Sigmoid colon (tissue), 7 donors: ENCODE data around the gene TTC39A. TPM values are rescaled to one million over a fixed set of nuclear protein-coding genes. Genes with fewer than 3 reads are reported as not detected.

Experiments used
- DNase-seq: peaks from one replicate; pipeline ENCODE4 v3.0.0-alpha.2; 2019
- H3K27ac ChIP-seq, 4 donors: fragments of 200-600 bp; sonication (generic); one replicate each; pipeline ENCODE4 v1.5.1; 2016 to 2019; ENCODE audit warnings: mild to moderate bottlenecking in 1 of 4
- H3K27me3 ChIP-seq, 3 donors: fragments of 200-600 bp; sonication (generic); one replicate each; pipeline ENCODE4 v1.5.1; 2019; ENCODE audit warnings: mild to moderate bottlenecking in 1 of 3
- H3K36me3 ChIP-seq, 4 donors: fragments of 200-600 bp; sonication (generic); one replicate each; pipeline ENCODE4 v1.5.1; 2016 to 2019
- H3K4me1 ChIP-seq, 4 donors: fragments of 200-600 bp; sonication (generic); one replicate each; pipeline ENCODE4 v1.5.1; 2017 to 2019
- H3K4me3 ChIP-seq, 4 donors: fragments of 200-600 bp; sonication (generic); one replicate each; pipeline ENCODE4 v1.5.1; 2017 to 2019; ENCODE audit warnings: mild to moderate bottlenecking in 2 of 4, moderate library complexity in 1 of 4
- H3K9me3 ChIP-seq, 4 donors: fragments of 200-600 bp in 3 of 4; sonication (generic) in 3 of 4; one replicate each; pipeline versions ENCODE4 v1.5.1 to v1.6.1; 2013 to 2019
- EP300 ChIP-seq, 4 donors: sonication (generic); formaldehyde crosslinking; IDR thresholded peaks; one replicate each; pipeline ENCODE4 v1.6.1; 2017; ENCODE audit warnings: antibody characterized with exemption in 4 of 4
- POLR2A ChIP-seq, 2 donors: fragments of 450-650 bp; IDR thresholded peaks; one replicate each; pipeline ENCODE4 v1.6.1; 2016; ENCODE audit warnings: antibody characterized with exemption in 2 of 2, mild to moderate bottlenecking in 2 of 2, moderate library complexity in 2 of 2
- POLR2AphosphoS5 ChIP-seq, 4 donors: sonication (generic); formaldehyde crosslinking; IDR thresholded peaks; one replicate each; pipeline ENCODE4 v1.6.1; 2017; ENCODE audit warnings: antibody characterized with exemption in 4 of 4
- WGBS, 2 donors: extraction: QIAGEN DNeasy Blood & Tissue Kit; methylation state at CpG; one replicate each; pipeline ENCODE4 v1.1.7; 2013; 5-methylcytosine and 5-hydroxymethylcytosine counted together
- intact Hi-C: fragments of 100-400 bp; cut with DNase I; formaldehyde crosslinking; loops from one replicate; pipeline ENCODE4 v1.15.1; 2023
- polyA plus RNA-seq, 3 donors: library from polyadenylated mRNA; stranded (reverse); fragments of 200-250 nt; gene quantifications; one replicate each; pipeline ENCODE4 v1.2.3, GENCODE V29; 2013
- total RNA-seq, 4 donors: library from RNA; depleted of rRNA; stranded (reverse); fragments of >200 nt; gene quantifications; one replicate each; pipeline ENCODE4 v1.1.0, GENCODE V29; 2016
- TF ChIP-seq, protein P1 (sequence below), 4 experiments: fragments of 450-650 bp in 3 of 4; fragments of 200-600 bp in 1 of 4; IDR thresholded peaks; one replicate each; pipeline ENCODE4 v1.5.1; 2016 to 2019; ENCODE audit warnings: antibody characterized with exemption in 4 of 4, mild to moderate bottlenecking in 3 of 4, moderate library complexity in 2 of 4
- donor health status: healthy with polysubstance abuse.
- donor health status: Bipolar disorder and iron deficiency.
- donor health status: healthy.

TTC39A gene
- total and polyA plus RNA-seq, 7 donors: under 0.01 to 71.7 (median 16.3) TPM; not detected in 1

DNA sequence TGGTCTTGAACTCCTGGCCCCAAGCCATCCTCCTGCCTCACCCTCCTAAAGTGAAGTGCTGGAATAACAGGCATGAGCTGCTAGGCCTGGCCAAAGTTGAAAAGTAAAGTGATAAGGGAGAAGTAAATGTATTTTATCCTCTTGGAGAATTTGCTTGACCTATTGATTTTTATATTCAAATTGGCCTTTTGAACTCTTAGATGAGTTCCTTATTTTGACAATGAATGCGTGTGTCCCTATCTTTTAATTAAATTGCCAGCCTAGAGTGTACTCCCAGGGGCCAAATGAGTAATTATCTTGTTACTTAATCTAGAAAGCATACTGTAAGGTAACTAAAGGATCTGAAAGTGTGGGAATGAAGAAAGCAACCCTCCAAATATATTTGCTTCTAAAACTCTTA is 82.9 kb downstream of the TTC39A start:
- WGBS, 2 donors: 28 to 69% methylated on average over 1 of the region's 1 CpG
- Histone ChIP-seq H3K9me3 (no peaks in the 10 kb centered on the region), H3K36me3 (no peaks in the 10 kb centered on the region), H3K27ac (no peak overlapping the region), H3K27me3 (no peaks in the 10 kb centered on the region), H3K4me1 (peaks cover 0 to 45% (median 8%) of the 10 kb centered on the region in 4 donors), H3K4me3 (no peak overlapping the region)
- no peak for DNase-seq
- intact Hi-C loops: no loop called here
- no peak for TF ChIP-seq EP300 (IDR thresholded peaks at IDR 0.05)
- no peak for TF ChIP-seq POLR2A (IDR thresholded peaks at IDR 0.05)
- TF ChIP-seq, protein P1, sequence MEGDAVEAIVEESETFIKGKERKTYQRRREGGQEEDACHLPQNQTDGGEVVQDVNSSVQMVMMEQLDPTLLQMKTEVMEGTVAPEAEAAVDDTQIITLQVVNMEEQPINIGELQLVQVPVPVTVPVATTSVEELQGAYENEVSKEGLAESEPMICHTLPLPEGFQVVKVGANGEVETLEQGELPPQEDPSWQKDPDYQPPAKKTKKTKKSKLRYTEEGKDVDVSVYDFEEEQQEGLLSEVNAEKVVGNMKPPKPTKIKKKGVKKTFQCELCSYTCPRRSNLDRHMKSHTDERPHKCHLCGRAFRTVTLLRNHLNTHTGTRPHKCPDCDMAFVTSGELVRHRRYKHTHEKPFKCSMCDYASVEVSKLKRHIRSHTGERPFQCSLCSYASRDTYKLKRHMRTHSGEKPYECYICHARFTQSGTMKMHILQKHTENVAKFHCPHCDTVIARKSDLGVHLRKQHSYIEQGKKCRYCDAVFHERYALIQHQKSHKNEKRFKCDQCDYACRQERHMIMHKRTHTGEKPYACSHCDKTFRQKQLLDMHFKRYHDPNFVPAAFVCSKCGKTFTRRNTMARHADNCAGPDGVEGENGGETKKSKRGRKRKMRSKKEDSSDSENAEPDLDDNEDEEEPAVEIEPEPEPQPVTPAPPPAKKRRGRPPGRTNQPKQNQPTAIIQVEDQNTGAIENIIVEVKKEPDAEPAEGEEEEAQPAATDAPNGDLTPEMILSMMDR (IDR thresholded peaks at IDR 0.05): no peak
- no peak for TF ChIP-seq POLR2AphosphoS5 (IDR thresholded peaks at IDR 0.05)

DNA sequence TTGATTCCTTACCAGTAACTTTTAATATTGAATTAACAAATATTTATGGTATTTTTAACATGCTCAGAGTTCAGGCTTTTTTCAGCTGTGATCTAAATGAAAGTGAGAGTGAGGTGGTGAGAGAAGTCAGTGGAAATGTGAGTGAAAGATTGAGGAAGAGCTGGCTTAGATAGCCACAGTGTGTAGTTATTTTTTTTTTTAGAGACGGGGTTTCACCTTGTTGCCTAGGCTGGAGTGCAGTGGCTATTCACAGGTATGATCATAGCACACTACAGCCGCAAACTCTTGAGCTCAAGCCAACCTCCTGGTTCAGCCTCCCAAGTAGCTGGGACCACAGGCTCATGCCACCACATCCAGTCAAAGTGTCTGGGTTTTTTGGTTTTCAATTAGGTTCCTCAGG is 83.3 kb downstream of the TTC39A start:
- intact Hi-C loops: no loop called here
- no peak for TF ChIP-seq POLR2AphosphoS5 (IDR thresholded peaks at IDR 0.05)
- TF ChIP-seq POLR2A (IDR thresholded peaks at IDR 0.05): no peak
- TF ChIP-seq, protein P1 (IDR thresholded peaks at IDR 0.05): no peak
- no peak for TF ChIP-seq EP300 (IDR thresholded peaks at IDR 0.05)
- Histone ChIP-seq H3K36me3 (no peaks in the 10 kb centered on the region), H3K27ac (no peak overlapping the region), H3K4me1 (peaks cover 0 to 49% (median 8%) of the 10 kb centered on the region in 4 donors), H3K9me3 (no peaks in the 10 kb centered on the region), H3K4me3 (no peak overlapping the region), H3K27me3 (no peaks in the 10 kb centered on the region)
- no peak for DNase-seq
- 85 to 89% methylated on average over 2 of the region's 2 CpGs for WGBS, 2 donors

DNA sequence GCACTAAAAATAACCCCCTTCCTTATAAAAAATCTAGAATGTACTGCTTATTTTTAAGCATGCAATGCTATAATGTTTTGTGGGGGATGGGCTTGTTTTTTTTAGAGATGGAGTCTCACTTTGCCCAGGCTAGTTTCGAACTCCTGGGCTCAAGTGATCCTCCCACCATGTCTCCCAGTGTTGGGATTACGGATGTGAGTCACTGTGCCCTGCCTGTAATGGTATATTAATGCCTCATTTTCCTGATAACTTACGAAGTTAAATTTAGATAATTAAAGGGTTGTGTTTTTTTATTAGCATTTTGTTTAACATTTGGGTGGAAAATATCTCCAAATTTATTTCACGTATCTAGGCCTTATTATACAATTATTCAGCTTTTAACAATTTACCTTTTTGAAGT is 87.8 kb downstream of the TTC39A start:
- no peaks in the 10 kb centered on the region for H3K27me3 ChIP-seq
- no peak overlapping the region for H3K4me3 ChIP-seq
- no peaks in the 10 kb centered on the region for H3K36me3 ChIP-seq
- TF ChIP-seq, protein P1 (IDR thresholded peaks at IDR 0.05): no peak
- TF ChIP-seq EP300 (IDR thresholded peaks at IDR 0.05) (no peak), POLR2AphosphoS5 (IDR thresholded peaks at IDR 0.05) (no peak), POLR2A (IDR thresholded peaks at IDR 0.05) (no peak)
- H3K4me1 ChIP-seq: peaks cover 0 to 71% (median 41%) of the 10 kb centered on the region in 4 donors
- DNase-seq: no peak
- H3K9me3 ChIP-seq: no peaks in the 10 kb centered on the region
- H3K27ac ChIP-seq: no peak overlapping the region
- 86 to 94% methylated on average over 4 of the region's 4 CpGs for WGBS, 2 donors
- intact Hi-C loops: no loop called here

DNA sequence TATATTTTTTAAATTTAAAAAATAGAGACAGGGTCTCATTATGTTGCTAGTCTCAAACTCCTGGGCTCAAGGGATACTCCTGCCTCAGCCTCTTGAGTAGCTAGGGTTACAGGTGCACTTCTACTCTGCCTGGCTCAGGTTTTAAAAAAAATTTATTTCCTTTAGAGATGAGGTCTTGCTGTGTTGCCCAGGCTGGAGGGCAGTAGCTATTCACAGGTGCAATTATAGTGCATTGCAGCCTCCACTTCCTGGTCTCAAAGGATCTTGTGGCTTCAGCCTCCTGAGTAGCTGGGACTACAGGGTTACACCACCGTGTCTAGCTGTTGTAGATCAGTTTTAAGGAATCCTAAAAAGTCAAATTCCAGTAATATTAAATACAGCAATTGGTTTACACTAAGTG is 89.2 kb downstream of the TTC39A start:
- Histone ChIP-seq H3K4me1 (peaks cover 0 to 59% (median 41%) of the 10 kb centered on the region in 4 donors), H3K27ac (no peak overlapping the region)
- intact Hi-C loops: no loop called here

More for the DNA sequence above, 89.2 kb downstream of the TTC39A start:
- H3K4me3 ChIP-seq: no peak overlapping the region
- 29 to 31% methylated on average over 1 of the region's 1 CpG for WGBS, 2 donors
- H3K9me3 ChIP-seq: no peaks in the 10 kb centered on the region
- no peaks in the 10 kb centered on the region for H3K27me3 ChIP-seq
- TF ChIP-seq POLR2AphosphoS5 (IDR thresholded peaks at IDR 0.05): no peak
- no peak for TF ChIP-seq POLR2A (IDR thresholded peaks at IDR 0.05)
- no peak for TF ChIP-seq EP300 (IDR thresholded peaks at IDR 0.05)
- TF ChIP-seq, protein P1 (IDR thresholded peaks at IDR 0.05): no peak
- H3K36me3 ChIP-seq: no peaks in the 10 kb centered on the region
- no peak for DNase-seq
